SK-MEL-5 (cell line): ENCODE measurements around the gene URM1. TPM values are rescaled to one million over a fixed set of nuclear protein-coding genes. Genes with fewer than 3 reads are reported as not detected.

ENCODE experiments used
- DNase-seq: peaks from one replicate; pipeline ENCODE4 v3.0.0-alpha.2; 2016; ENCODE audit warnings: low read depth, low spot score
- in situ Hi-C: cut with HindIII; loops from 2 replicates; pipeline ENCODE4 v1.10.0; 2016; ENCODE audit warnings: low sequenced_read_pairs, high pct_unique_total_duplicates, low pct_unique_long_range_greater_than_20kb
- total RNA-seq: library from RNA; depleted of rRNA; stranded (reverse); fragments of >200 nt; shearing (Covaris generic); gene quantifications from 2 replicates; pipeline ENCODE4 v1.2.3, GENCODE V29; 2014

Gene URM1
- total RNA-seq, 1 experiment from 2014 or later = 86.1 TPM

DNA sequence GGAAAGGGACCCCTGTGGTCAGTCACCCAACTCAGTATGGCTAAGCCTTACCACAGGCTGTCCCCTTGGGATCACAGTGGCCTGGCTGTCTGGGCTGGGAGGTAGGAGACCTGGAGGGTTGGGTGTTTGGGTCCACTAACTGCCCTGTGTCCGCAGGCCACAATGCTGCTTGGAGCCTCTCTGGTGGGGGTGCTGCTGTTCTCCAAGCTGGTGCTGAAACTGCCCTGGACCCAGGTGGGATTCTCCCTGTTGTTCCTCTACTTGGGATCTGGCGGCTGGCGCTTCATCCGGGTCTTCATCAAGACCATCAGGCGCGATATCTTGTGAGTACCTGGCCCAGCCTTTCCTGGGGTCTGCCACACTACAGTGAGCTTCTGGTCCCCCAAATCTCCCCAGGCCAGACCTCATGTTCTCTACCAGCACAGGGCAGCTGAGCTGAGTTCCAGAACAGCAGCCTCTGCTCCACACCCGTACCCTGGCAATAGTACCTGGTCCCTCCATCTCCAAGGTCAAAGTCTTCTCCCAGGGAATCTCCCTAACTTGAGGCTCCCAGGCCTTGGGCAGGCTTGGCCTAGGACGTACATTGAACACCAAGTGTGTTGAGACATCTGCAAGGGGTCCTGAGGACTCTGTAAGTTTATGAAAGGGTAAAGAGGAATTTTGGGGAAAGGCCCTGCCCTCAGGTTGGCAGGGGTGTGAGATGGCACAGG, 28.0 kb upstream of the URM1 start:
- in situ Hi-C loops = no loop called here
- no peak for DNase-seq

GRCh38 chr9:128343855-128344254, 27.3 kb upstream of the URM1 start:
- in situ Hi-C loops = no loop called here
- no peak for DNase-seq

DNA sequence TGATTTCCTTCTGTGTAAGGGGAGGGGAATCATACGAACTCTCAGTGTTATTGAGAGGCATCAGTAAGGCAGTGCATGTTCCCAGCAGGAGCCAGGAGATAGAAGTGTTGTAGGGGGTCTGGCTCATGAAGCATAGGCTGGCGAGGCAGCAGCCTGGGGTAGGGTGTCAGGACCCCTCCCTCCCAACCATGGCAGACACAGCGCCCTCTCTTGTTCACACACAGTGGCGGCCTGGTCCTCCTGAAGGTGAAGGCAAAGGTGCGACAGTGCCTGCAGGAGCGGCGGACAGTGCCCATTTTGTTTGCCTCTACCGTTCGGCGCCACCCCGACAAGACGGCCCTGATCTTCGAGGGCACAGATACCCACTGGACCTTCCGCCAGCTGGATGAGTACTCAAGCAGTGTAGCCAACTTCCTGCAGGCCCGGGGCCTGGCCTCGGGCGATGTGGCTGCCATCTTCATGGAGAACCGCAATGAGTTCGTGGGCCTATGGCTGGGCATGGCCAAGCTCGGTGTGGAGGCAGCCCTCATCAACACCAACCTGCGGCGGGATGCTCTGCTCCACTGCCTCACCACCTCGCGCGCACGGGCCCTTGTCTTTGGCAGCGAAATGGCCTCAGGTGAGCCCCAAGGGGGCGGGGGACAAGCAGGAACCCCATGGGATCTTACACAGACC, 26.1 kb upstream of the URM1 start:
- DNase-seq = no peak
- in situ Hi-C loops = no loop called here

- DNase-seq = no peak
- in situ Hi-C loops = no loop called here
Observed at GRCh38 chr9:128349125-128349524, 22.0 kb upstream of the URM1 start.

DNA sequence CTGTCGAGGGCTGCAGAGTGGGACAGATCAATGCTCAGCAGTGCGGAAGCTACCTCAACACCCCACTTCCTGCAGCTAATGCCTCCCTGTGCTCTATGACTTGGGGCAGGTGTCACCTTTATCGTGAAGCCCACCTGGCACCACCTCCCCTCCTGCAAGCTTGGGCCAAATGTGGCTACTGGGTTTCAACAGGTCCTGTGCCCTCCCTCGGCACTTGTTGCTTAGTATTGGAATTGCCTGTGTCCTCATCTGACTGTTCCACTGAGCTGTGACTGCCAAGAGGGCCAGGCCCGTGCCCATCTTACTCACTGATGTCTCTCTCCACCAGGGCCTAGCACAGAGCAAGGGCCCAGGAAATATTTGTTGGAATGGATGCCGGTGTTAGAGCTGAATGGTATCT, 21.4 kb upstream of the URM1 start:
- in situ Hi-C loops = no loop called here
- DNase-seq = no peak

DNA sequence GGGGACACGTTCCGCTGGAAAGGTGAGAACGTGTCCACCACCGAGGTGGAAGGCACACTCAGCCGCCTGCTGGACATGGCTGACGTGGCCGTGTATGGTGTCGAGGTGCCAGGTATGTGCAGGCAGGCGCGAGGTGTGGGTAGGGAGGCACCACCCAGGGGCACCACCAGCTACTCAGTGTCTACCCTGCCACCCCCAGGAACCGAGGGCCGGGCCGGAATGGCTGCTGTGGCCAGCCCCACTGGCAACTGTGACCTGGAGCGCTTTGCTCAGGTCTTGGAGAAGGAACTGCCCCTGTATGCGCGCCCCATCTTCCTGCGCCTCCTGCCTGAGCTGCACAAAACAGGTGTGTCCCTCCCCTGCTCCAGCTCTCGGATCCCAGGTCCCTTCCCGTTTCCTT, 15.7 kb upstream of the URM1 start:
- in situ Hi-C loops = no loop called here
- DNase-seq = no peak

GRCh38 chr9:128358090-128358489, 13.1 kb upstream of the URM1 start:
- in situ Hi-C loops = no loop called here
- DNase-seq = no peak

DNA sequence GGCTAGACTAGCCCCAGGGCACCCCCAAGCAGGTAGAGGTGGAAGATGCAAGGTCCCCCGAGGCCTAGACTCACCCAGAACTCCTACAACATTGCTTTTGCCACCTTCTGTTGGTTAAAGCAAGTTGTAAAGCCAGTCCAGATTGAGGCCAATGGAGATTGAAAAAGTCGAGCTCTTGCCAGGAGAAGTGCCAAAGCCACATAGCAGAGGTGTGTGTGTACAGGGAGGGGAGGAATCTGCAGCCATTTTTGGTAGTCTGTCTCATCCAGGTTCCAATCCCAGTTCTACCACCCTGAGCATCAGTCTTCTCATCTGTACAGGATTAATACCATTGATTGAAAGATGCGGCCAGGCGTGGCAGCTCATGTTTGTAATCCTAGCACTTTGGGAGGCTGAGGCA, 12.3 kb upstream of the URM1 start:
- no peak for DNase-seq

GRCh38 chr9:128360826-128361225, 10.3 kb upstream of the URM1 start:
- in situ Hi-C loops = no loop called here
- DNase-seq = no peak

More for the DNA sequence above, 12.3 kb upstream of the URM1 start:
- in situ Hi-C loops = no loop called here

- no peak for DNase-seq
- in situ Hi-C loops = no loop called here
Observed at GRCh38 chr9:128361296-128361985, 9.7 kb upstream of the URM1 start.

DNA sequence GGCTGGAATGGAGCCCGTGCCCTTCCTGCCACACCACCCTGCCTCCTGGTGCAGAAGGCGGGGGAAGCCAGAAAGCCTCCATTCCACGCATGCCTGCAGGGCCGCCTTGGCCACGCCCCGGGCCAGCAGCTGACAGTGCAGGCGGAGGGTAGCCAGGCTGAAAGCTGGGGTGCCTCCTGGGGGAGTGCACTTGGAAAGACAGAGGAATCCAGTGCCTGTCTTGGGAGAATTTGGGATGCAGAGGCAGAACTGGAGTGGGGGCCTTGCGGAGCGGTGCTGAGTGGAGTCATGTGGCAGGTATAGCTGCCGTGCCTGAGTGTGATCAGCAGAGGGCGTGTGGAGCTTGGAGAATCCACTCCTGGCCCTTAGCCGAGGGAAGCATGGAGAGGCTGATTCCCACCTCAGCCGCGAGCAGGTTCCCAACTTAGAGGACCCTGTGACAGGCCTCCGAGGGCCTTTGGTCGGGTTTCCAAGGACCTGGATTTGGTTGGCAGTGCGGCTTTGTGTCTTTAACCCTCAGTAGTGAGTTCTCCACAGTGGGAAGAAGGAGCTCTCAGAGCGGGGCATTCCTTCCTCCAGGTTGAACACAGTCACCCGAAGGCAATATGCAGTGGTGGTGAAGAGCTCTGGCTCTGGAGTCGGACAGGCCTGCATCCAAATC, 9.1 kb upstream of the URM1 start:
- DNase-seq = peak; percentile 86
- in situ Hi-C loops = no loop called here

GRCh38 chr9:128362774-128363173, 8.4 kb upstream of the URM1 start:
- DNase-seq = no peak
- in situ Hi-C loops = no loop called here

- no peak for DNase-seq
- in situ Hi-C loops = no loop called here
Observed at GRCh38 chr9:128365525-128365924, 5.6 kb upstream of the URM1 start.

DNA sequence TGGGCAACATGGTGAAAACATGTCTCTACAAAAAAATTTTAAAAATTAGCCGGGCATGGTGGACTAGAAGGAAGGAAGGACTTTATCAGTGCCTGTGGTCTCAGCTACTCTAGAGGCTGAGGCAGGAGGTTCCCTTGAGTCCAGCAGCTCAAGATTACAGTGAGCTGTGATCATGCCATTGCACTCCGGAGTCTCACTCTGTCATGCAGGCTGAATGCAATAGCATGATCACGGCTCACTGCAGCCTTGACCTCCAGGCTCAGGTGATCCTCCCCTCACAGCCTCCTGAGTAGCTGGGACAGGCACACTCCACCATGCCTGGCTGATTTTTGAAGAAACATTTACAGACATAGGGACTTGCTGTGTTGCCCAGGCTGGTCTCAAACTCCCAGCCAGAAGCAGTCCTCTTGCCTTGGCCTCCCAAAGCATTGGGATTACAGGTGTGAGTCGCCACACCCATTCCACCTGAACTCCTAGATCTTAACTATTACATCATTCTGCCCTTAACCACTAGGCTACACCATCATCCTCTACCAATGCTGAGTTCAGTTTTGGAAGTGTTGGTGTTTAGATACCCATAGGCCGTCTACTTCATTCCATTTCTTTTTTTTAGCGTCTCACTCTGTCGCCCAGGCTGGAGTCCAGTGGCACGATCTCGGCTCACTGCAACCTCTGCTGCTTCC, 2.0 kb upstream of the URM1 start:
- in situ Hi-C loops = no loop called here
- no peak for DNase-seq

DNA sequence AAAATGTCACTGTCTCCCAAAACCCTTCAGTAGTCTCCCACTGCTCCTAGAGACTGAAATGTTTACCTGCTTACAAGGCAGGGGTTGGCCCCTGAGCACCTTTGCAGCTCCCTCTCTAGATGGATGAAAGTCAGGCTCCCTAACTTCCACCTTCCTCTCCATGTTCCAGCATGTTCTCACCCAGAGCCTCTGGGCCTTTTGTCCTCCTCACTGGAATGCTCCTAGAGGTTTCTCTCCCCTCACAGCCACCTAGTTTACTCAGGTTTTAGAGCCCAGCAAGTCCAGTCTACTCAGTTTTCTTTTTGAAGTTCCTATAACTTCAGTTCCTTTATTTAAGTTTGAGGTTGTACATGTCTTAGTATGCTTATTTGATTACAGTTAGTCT, 815 bp upstream of the URM1 start:
- DNase-seq = peak; percentile 6
- in situ Hi-C loops = no loop called here

DNA sequence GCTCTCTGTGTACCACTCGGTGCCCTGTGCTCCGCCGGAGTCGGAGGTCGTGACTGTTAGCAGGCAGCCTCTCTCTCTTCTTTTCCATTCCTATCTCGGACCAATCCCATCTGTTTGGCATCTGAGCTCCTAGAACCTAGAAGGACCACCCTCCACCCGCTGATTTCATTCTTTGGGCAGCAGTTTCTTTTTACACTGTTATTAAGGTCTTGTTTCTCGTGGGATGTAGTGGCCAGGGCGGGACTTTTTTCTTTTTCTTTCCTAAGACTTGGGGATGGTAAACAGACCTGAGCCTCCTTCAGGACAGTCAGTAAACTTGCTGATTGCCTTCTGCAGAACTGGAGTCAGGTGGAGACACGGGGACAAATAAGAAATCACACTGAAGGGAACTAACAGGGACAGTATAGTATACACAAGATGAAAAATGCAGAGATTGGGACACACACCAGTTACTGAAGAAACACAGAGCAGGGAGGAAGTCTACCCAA, 500 bp downstream of the URM1 start:
- in situ Hi-C loops = no loop called here
- no peak for DNase-seq

GRCh38 chr9:128372188-128372641, 1.0 kb downstream of the URM1 start:
- in situ Hi-C loops = no loop called here
- DNase-seq = peak; percentile 63

DNA sequence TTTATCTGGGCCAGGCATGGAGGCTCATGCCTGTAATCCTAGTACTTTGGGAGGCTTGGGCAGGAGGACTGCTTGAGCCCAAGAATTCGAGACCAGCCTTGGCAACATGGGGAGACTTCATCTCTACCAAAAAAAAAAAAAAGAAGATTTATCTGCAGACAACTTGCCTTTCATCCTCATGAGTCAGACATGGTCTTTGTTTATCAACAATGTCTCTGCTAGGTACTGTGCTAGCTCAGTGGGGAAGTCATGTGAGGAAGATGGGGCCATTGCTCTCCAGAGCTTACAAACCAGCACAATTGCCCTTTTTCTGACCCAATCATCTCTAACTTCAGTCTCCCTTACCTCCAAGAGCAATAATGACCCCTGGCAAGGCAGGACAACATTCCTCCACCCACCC, 1.6 kb downstream of the URM1 start:
- in situ Hi-C loops = no loop called here
- no peak for DNase-seq
